Germinal center (tissue), 1 donor: ENCODE data around the gene ULK1.

ENCODE experiments used
- DNase-seq: peaks from one replicate; pipeline ENCODE4 v3.0.0; 2012; ENCODE audit warnings: mixed read lengths, low spot score

ULK1 gene

GRCh38 chr12:131920157-131920508 lies 25.7 kb downstream of the ULK1 start:
- no peak for DNase-seq

- DNase-seq = no peak
These were observed 26.7 kb downstream of the ULK1 start for GRCh38 chr12:131920902-131921840.

- no peak for DNase-seq
These were observed 27.7 kb downstream of the ULK1 start for GRCh38 chr12:131921866-131922769.

- no peak for DNase-seq
These were observed 28.4 kb downstream of the ULK1 start for GRCh38 chr12:131922772-131923171.

GRCh38 chr12:131923260-131923659 lies 28.8 kb downstream of the ULK1 start:
- DNase-seq = peak; percentile 75

GRCh38 chr12:131927110-131928079 lies 33.0 kb downstream of the ULK1 start:
- DNase-seq = no peak

- no peak for DNase-seq
These were observed 33.8 kb downstream of the ULK1 start for GRCh38 chr12:131928080-131928710.

- DNase-seq = peak; percentile 95
These were observed 34.5 kb downstream of the ULK1 start, which contains the start of gene PUS1 for GRCh38 chr12:131928711-131929580. TSS of gene PUS1 (plus strand) at chr12:131929276. CDS start at chr12:131929723, 447 bp downstream.

- peak; percentile 66 for DNase-seq
These were observed 35.4 kb downstream of the ULK1 start for GRCh38 chr12:131929581-131930456.

- no peak for DNase-seq
These were observed 36.1 kb downstream of the ULK1 start for GRCh38 chr12:131930510-131930909.

- DNase-seq = no peak
These were observed 39.0 kb downstream of the ULK1 start for GRCh38 chr12:131933387-131933786.

GRCh38 chr12:131934535-131934934 lies 40.1 kb downstream of the ULK1 start:
- no peak for DNase-seq

- no peak for DNase-seq
These were observed 43.7 kb downstream of the ULK1 start for GRCh38 chr12:131938082-131938481.

- DNase-seq = no peak
These were observed 44.6 kb downstream of the ULK1 start for GRCh38 chr12:131939007-131939406.

GRCh38 chr12:131940141-131940547 lies 45.7 kb downstream of the ULK1 start:
- no peak for DNase-seq

GRCh38 chr12:131941116-131941986 lies 46.9 kb downstream of the ULK1 start:
- no peak for DNase-seq

GRCh38 chr12:131941987-131942341 lies 47.5 kb downstream of the ULK1 start:
- no peak for DNase-seq

- no peak for DNase-seq
These were observed 48.2 kb downstream of the ULK1 start for GRCh38 chr12:131942671-131943070.
